ENCODE measurements around the gene ADGRB3.
"Not testable (repeated sequence)": the region's sequence is repeated elsewhere in the genome, so short reads cannot be mapped to it uniquely, and the experiment has no call there.

The ADGRB3 gene

GRCh38 chr6:69069881-69070280 lies 434.8 kb downstream of the ADGRB3 start:
- no peak for FAIRE-seq

GRCh38 chr6:69072796-69073195 lies 437.7 kb downstream of the ADGRB3 start:
- no peak for FAIRE-seq

- no peak for FAIRE-seq
Observed at GRCh38 chr6:69084746-69085335, 449.8 kb downstream of the ADGRB3 start.

- FAIRE-seq: no peak
Observed at GRCh38 chr6:69086689-69087088, 451.6 kb downstream of the ADGRB3 start.

- FAIRE-seq: no peak
Observed at GRCh38 chr6:69089539-69089938, 454.5 kb downstream of the ADGRB3 start.

GRCh38 chr6:69090132-69090531 lies 455.1 kb downstream of the ADGRB3 start:
- no peak for FAIRE-seq

GRCh38 chr6:69096681-69097080 lies 461.6 kb downstream of the ADGRB3 start:
- FAIRE-seq: no peak

GRCh38 chr6:69097948-69098347 lies 462.9 kb downstream of the ADGRB3 start:
- FAIRE-seq: no peak

GRCh38 chr6:69098910-69099309 lies 463.8 kb downstream of the ADGRB3 start:
- no peak for FAIRE-seq

- no peak for FAIRE-seq
Observed at GRCh38 chr6:69100772-69101171, 465.7 kb downstream of the ADGRB3 start.

GRCh38 chr6:69102416-69102815 lies 467.3 kb downstream of the ADGRB3 start:
- FAIRE-seq: no peak

GRCh38 chr6:69105288-69105687 lies 470.2 kb downstream of the ADGRB3 start:
- FAIRE-seq: no peak

- FAIRE-seq: no peak
Observed at GRCh38 chr6:69106511-69106910, 471.4 kb downstream of the ADGRB3 start.

- no peak for FAIRE-seq
Observed at GRCh38 chr6:69111301-69111700, 476.2 kb downstream of the ADGRB3 start.

GRCh38 chr6:69116658-69117057 lies 481.6 kb downstream of the ADGRB3 start:
- no peak for FAIRE-seq

- not testable (repeated sequence) for FAIRE-seq
Observed at GRCh38 chr6:69121461-69122406, 486.7 kb downstream of the ADGRB3 start.

- FAIRE-seq: no peak
Observed at GRCh38 chr6:69122407-69122773, 487.3 kb downstream of the ADGRB3 start.

GRCh38 chr6:69128411-69128810 lies 493.3 kb downstream of the ADGRB3 start:
- FAIRE-seq: no peak

- FAIRE-seq: no peak
Observed at GRCh38 chr6:69129046-69129445, 494.0 kb downstream of the ADGRB3 start.

GRCh38 chr6:69135927-69136326 lies 500.8 kb downstream of the ADGRB3 start:
- FAIRE-seq: no peak

- no peak for FAIRE-seq
Observed at GRCh38 chr6:69138148-69138547, 503.1 kb downstream of the ADGRB3 start.

- FAIRE-seq: no peak
Observed at GRCh38 chr6:69138893-69139494, 503.9 kb downstream of the ADGRB3 start.

- FAIRE-seq: no peak
Observed at GRCh38 chr6:69145062-69145461, 510.0 kb downstream of the ADGRB3 start.

- FAIRE-seq: no peak
Observed at GRCh38 chr6:69146385-69146784, 511.3 kb downstream of the ADGRB3 start.
